ENCODE data around the gene PRPF6. TPM values are rescaled to one million over a fixed set of nuclear protein-coding genes. Genes with fewer than 3 reads are reported as not detected.

PRPF6 gene, protein sequence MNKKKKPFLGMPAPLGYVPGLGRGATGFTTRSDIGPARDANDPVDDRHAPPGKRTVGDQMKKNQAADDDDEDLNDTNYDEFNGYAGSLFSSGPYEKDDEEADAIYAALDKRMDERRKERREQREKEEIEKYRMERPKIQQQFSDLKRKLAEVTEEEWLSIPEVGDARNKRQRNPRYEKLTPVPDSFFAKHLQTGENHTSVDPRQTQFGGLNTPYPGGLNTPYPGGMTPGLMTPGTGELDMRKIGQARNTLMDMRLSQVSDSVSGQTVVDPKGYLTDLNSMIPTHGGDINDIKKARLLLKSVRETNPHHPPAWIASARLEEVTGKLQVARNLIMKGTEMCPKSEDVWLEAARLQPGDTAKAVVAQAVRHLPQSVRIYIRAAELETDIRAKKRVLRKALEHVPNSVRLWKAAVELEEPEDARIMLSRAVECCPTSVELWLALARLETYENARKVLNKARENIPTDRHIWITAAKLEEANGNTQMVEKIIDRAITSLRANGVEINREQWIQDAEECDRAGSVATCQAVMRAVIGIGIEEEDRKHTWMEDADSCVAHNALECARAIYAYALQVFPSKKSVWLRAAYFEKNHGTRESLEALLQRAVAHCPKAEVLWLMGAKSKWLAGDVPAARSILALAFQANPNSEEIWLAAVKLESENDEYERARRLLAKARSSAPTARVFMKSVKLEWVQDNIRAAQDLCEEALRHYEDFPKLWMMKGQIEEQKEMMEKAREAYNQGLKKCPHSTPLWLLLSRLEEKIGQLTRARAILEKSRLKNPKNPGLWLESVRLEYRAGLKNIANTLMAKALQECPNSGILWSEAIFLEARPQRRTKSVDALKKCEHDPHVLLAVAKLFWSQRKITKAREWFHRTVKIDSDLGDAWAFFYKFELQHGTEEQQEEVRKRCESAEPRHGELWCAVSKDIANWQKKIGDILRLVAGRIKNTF
- 10 to 100 TPM; 44.3 to 80.3 (median 57.2) TPM for total RNA-seq

GRCh38 chr20:63980806-63981728 is at the start of gene PRPF6:
Gene PRPF6, plus strand, starts transcription at chr20:63981132. Its CDS starts 114 bp downstream, at chr20:63981246.
- no peak for TF ChIP-seq CTCF (IDR thresholded peaks at IDR 0.05; ENCODE audit: low read depth)

GRCh38 chr20:63931735-63932134 is 49.2 kb upstream of the PRPF6 start:
- no peak for TF ChIP-seq CTCF (IDR thresholded peaks at IDR 0.05; ENCODE audit: low read depth)

DNA sequence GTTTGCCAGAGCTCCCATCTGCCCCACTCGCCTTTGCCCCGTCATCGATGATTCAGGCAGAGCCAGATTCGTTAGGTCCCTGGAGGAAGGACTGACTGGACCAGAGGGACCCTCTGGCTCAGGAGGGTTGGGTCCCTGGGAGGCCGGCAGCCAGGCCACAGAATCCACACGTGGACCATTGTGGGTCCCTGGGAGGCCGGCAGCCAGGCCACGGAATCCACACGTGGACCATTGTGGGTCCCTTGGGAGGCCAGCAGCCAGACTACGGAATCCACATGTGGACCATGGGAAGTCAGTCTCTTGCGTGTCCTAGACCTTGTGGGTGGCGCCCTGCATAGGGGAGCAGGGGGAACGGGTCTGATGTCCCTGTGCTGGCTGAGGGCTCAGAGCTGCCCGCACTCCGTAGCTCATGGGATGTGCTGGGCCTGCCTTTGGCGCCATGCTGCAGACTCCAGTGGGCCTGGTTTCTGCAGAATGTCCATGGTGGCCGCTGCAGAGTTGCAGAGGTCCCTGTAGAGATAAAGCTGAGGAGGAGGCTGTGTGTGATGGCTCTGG is 48.2 kb upstream of the PRPF6 start:
- no peak for TF ChIP-seq CTCF (IDR thresholded peaks at IDR 0.05; ENCODE audit: low read depth)

- TF ChIP-seq CTCF (IDR thresholded peaks at IDR 0.05; ENCODE audit: low read depth) = no peak
Measured at GRCh38 chr20:63933646-63934045, 47.3 kb upstream of the PRPF6 start.

GRCh38 chr20:63934271-63935068 is 46.5 kb upstream of the PRPF6 start:
- TF ChIP-seq CTCF (IDR thresholded peaks at IDR 0.05; ENCODE audit: low read depth) = no peak

GRCh38 chr20:63935447-63935846 is 45.5 kb upstream of the PRPF6 start:
- no peak for TF ChIP-seq CTCF (IDR thresholded peaks at IDR 0.05; ENCODE audit: low read depth)
